Panc1 (cell line): ENCODE data around the gene MFSD8.

Source experiments
- POLR2AphosphoS5 ChIP-seq: IDR thresholded peaks from 2 replicates; pipeline ENCODE4 v1.6.1; 2012; ENCODE audit warnings: mild to moderate bottlenecking, low read depth, low read length, moderate library complexity
- TCF7L2 ChIP-seq: IDR thresholded peaks from 2 replicates; pipeline ENCODE4 v1.6.1; 2011; ENCODE audit warnings: mild to moderate bottlenecking, low read depth, low read length, inconsistent platforms
- TF ChIP-seq, protein P1 (sequence below): fragments of 450-650 bp; IDR thresholded peaks from 2 replicates; pipeline ENCODE4 v1.5.1; 2017; ENCODE audit warnings: mild to moderate bottlenecking

DNA sequence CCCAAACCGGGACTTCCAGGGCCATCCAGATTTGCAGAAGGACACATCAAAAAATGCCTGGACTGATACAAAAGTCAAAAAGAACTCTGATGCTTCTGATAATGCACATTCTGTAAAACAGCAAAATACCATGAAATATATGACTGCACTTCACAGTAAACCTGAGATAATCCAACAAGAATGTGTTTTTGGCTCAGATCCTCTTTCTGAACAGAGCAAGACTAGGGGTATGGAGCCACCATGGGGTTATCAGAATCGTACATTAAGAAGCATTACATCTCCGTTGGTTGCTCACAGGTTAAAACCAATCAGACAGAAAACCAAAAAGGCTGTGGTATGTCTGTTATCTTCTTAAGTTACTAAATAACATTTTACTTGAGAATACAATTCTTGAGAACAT is 75.1 kb downstream of the MFSD8 start:
- TF ChIP-seq, protein P1, sequence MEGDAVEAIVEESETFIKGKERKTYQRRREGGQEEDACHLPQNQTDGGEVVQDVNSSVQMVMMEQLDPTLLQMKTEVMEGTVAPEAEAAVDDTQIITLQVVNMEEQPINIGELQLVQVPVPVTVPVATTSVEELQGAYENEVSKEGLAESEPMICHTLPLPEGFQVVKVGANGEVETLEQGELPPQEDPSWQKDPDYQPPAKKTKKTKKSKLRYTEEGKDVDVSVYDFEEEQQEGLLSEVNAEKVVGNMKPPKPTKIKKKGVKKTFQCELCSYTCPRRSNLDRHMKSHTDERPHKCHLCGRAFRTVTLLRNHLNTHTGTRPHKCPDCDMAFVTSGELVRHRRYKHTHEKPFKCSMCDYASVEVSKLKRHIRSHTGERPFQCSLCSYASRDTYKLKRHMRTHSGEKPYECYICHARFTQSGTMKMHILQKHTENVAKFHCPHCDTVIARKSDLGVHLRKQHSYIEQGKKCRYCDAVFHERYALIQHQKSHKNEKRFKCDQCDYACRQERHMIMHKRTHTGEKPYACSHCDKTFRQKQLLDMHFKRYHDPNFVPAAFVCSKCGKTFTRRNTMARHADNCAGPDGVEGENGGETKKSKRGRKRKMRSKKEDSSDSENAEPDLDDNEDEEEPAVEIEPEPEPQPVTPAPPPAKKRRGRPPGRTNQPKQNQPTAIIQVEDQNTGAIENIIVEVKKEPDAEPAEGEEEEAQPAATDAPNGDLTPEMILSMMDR, result no peak
- TF ChIP-seq POLR2AphosphoS5 (no peak), TCF7L2 (no peak)
